ENCODE results near the gene NBAS.
"Not testable (repeated sequence)": the region's sequence is repeated elsewhere in the genome, so short reads cannot be mapped to it uniquely, and the experiment has no call there.

- TF ChIP-seq, protein P1, sequence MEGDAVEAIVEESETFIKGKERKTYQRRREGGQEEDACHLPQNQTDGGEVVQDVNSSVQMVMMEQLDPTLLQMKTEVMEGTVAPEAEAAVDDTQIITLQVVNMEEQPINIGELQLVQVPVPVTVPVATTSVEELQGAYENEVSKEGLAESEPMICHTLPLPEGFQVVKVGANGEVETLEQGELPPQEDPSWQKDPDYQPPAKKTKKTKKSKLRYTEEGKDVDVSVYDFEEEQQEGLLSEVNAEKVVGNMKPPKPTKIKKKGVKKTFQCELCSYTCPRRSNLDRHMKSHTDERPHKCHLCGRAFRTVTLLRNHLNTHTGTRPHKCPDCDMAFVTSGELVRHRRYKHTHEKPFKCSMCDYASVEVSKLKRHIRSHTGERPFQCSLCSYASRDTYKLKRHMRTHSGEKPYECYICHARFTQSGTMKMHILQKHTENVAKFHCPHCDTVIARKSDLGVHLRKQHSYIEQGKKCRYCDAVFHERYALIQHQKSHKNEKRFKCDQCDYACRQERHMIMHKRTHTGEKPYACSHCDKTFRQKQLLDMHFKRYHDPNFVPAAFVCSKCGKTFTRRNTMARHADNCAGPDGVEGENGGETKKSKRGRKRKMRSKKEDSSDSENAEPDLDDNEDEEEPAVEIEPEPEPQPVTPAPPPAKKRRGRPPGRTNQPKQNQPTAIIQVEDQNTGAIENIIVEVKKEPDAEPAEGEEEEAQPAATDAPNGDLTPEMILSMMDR (IDR thresholded peaks at IDR 0.05; ENCODE audit: insufficient read depth, low read depth, low read length) = not testable (repeated sequence)
- TF ChIP-seq EZH2 (IDR thresholded peaks at IDR 0.05; ENCODE audit: insufficient read depth, low read length) = not testable (repeated sequence)
These were observed 18.9 kb downstream of the NBAS start for GRCh38 chr2:15542269-15542668.

Data from astrocyte (in vitro differentiated cells and primary cell).